GM10266 (cell line): ENCODE measurements around the gene UTP20.

Experiments
- DNase-seq: peaks from one replicate; pipeline ENCODE4 v3.0.0; 2012; ENCODE audit errors: extremely low spot score
- TF ChIP-seq, protein P1 (sequence below): IDR thresholded peaks from 2 replicates; pipeline ENCODE4 v1.5.1; 2012; ENCODE audit warnings: mild to moderate bottlenecking, low read depth; ENCODE audit not compliant: control insufficient read depth, insufficient read depth; ENCODE audit errors: missing control alignments

Gene UTP20

DNA sequence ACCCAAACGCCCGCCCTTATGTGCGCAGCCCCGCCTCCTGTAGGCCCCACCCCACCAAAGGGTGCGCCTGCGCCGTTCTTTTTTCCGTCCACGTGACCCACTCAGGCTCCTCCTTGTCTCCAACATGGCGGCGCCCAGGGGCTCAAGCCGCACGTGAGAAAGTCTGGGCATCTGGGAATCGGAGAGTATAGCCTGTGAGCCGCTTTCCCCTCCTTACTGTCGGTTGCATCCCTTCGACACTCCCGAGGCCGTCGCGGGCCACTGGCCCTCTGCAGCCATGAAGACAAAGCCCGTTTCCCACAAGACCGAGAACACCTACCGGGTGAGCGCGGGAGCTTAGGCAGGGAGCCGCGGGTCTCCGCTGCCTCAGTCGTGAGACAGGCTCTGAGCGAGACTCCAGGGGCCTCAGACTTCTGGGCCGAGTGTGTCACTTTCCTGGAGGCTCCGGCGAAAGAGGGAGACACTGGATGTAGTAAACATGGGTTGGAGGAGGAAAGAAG, at the start of gene UTP20:
TSS of gene UTP20 (plus strand) at position 100 of the 500 bp plus-strand sequence. CDS start at position 278, 178 bp downstream.
- TF ChIP-seq, protein P1, sequence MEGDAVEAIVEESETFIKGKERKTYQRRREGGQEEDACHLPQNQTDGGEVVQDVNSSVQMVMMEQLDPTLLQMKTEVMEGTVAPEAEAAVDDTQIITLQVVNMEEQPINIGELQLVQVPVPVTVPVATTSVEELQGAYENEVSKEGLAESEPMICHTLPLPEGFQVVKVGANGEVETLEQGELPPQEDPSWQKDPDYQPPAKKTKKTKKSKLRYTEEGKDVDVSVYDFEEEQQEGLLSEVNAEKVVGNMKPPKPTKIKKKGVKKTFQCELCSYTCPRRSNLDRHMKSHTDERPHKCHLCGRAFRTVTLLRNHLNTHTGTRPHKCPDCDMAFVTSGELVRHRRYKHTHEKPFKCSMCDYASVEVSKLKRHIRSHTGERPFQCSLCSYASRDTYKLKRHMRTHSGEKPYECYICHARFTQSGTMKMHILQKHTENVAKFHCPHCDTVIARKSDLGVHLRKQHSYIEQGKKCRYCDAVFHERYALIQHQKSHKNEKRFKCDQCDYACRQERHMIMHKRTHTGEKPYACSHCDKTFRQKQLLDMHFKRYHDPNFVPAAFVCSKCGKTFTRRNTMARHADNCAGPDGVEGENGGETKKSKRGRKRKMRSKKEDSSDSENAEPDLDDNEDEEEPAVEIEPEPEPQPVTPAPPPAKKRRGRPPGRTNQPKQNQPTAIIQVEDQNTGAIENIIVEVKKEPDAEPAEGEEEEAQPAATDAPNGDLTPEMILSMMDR, result no peak
- DNase-seq, result peak; percentile 89

DNA sequence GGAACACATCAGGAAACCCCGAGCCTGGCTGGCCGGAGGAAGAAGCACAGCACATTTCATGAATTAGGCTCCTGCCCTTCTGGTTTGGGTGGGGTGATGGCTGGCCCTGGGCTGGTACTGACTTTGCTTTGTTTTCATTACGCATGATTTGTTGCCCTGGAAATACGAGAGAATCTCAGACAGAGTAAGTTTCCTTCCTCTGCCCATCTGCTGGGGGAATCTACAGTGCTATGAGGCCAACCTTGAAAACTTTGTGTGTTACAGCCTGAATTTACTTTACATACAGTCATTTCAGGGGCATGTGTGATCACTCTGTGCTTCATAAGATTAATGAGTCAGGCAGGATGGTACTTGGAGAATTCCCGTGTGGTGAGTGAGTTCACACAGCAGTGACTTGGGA, 49.4 kb upstream of the UTP20 start:
- DNase-seq, result no peak
- TF ChIP-seq, protein P1, result no peak

DNA sequence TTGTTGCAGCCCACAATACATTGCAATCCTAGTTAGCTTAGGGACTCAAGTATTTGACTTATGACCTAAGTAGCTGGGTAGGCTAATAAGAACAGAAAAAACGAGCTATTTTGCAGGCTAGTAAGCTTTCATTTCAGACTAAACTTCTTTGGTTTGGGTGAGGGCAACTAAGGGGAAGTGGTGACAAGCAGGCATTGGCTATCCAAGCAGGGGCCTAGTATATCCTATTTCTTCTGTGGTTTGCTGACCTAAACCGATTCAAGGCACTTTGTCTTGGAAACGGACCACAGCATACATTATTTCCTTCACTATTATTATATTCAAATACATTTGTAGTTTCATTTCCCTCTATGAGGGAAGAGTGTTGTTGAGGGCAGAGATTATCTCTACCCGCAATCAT, 48.3 kb upstream of the UTP20 start:
- TF ChIP-seq, protein P1, result no peak
- DNase-seq, result no peak

DNA sequence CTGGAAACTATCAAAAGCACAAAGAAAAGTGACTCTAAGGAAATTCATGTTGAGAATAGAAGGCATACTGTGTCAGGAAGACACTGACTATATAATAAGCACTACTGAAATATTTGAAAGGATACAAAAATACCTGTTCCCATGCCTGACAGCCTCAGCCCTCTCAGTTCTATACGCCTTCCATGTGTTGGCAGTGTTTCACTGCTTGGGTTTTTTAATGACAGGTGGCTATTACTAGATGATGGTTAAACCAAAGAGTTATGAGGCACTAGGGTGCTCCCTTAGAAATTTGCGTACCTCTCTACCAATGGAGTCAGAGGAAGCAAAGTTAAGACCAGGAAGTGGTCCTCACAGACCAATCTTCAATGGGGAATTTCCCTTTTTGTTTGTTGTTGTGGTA, 44.2 kb upstream of the UTP20 start:
- DNase-seq, result no peak
- TF ChIP-seq, protein P1, result no peak

DNA sequence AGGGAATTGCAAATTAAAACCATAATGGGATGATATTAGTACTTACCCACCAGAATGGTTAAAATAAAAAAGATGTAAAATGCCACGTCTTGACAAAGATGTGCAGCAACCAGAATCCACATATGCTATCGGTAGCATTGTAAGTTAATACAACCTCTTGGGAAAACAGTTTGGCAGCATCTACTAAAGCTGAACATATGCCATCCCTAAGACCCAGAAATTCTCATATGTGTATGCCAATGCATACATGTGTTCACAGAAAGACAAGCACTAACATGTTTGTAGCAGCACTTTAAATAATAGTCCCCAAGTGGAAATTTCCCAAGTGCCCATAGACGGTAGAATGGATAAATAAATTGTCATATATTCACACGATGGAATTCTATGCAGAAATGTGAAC, 41.6 kb upstream of the UTP20 start:
- TF ChIP-seq, protein P1, result no peak
- DNase-seq, result no peak

DNA sequence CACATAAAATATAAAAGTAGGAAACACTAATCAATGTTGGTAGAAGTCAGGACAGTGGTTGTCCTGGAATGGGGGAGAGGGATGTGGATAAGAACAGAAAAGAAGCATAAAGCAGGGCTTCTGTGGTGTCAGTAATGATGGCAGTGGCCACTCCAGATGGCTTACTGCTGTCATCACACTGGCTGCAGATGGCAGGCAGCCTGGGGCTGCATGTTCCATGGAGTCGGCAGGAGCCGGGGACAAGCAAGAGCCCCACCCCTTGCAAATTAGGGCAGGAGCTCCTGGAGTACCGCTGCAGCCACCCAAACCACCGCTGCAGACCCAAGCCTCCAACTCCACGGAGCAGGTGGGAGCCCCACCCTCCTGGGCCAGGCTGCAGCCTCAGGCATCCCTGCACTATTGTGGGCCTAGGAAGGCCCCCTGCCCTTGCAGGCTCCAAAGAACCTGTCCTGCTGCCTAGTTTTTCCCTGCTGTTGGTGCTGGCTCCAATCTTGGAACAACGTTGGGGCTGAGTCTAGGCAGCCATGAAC, 41.0 kb upstream of the UTP20 start:
- TF ChIP-seq, protein P1, result no peak
- DNase-seq, result no peak

DNA sequence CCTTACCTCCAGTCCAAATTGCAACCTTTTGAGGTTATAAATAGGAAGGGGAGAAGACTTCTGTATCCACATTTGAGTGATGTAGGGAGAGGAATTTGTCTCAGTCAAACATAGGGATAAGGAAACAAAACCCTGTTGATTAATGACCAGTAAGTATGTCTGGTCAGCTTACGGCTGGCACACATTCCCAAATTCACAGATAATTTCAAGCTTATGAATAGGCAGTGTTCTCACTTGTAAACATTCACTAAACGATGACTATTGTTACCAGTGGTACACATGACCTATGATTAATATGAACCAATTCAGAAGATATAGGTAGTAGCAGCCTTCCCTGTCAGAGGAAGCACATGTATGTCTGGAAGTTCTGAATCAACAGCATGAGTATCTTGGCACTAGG, 36.8 kb upstream of the UTP20 start:
- DNase-seq, result no peak
- TF ChIP-seq, protein P1, result no peak
